Activated gamma-delta T cell treated with Interleukin-2 at 50 U/mL for 16 hours (primary cell): ENCODE measurements around the gene TOP1.

Experiments used
- DNase-seq: peaks from one replicate; pipeline ENCODE4 v3.0.0-alpha.2; 2020

The TOP1 gene

DNA sequence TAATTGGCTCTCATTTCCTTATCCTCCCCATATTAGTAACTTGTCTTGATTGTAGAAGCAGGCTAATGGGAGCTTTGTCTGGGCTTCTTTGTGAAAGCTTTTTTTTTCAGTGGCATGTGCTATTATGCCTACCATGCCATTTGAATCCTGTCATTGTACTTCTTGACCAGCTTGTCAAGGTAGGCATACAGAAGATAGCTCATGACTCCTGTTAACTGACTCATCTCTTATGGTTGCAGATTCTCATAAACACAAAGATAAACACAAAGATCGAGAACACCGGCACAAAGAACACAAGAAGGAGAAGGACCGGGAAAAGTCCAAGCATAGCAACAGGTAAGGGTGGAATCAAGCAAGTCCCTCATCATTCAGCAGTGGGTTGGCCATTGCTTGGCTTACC, 32.5 kb downstream of the TOP1 start:
- DNase-seq = no peak

DNA sequence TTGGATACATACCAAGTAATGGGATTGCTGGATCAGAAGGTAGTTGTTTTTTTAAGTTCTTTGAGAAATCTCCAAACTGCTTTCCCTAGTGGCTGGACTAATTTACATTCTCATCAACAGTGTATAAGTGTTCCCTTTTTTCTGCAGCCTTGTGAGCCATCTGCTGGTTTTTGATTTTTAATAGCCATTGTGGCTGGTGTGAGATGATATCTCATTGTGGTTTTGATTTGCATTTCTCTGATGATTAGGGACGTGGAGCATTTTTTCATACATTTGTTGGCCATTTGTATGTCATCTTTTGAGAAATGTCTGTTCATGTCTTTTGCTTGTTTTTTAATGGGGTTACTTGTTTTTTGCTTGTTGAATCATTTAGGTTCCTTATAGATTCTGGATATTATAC, 34.8 kb downstream of the TOP1 start:
- no peak for DNase-seq

DNA sequence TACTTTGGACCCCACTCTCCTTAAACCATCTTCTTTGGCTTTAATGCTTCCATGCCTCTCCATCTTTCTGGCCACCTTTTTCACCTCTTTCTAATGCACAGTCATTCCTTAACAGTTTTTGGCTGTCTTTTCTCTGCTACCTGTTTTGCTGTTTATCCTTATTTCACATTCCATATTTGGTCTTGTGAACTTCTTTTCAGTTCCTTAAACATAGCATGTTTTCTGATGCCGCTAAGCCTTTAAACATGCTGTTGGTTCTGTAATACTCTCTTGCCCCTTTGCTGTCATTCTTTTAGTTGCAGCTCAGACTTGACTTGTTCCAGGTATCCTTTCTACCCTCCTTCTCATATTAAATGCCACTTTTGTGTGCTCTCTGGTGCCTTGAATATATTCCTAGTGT, 35.8 kb downstream of the TOP1 start:
- no peak for DNase-seq

DNA sequence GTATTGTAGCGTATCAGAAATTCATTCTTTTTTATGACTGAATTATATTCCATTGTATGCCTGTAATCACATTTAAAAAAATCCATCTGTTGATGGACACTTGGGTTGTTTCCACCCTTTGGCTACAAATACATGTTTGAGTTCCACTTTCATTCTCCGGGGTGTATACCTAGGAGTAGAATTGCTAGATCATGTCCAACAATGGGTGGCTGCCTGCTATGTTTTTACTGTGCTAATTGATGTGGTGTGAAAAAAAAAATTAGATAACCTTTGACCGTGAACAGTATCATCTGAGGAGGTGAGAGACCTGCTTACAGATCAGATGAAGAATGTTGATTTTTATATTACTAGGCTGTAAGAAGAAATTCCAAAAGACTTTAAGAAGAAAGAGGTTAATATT, 37.1 kb downstream of the TOP1 start:
- no peak for DNase-seq

DNA sequence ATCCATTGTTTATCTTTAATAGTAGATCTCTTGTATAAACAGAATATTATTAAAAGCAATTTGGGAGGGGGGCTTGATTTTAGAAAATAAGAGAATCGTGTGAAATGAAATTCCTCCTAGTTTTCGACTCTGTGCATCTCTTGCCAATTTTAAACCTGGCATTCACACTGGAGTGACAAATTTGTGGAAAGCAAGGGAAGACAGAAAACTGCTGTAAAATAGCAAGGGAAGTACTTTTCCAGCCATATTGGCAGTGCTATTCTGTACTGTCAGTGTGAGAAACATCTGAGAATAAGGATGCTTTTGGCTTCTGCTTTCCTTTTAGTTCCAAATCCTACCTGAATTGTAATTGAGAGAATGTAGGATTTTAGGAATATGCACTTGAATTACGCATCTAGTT, 40.2 kb downstream of the TOP1 start:
- no peak for DNase-seq

DNA sequence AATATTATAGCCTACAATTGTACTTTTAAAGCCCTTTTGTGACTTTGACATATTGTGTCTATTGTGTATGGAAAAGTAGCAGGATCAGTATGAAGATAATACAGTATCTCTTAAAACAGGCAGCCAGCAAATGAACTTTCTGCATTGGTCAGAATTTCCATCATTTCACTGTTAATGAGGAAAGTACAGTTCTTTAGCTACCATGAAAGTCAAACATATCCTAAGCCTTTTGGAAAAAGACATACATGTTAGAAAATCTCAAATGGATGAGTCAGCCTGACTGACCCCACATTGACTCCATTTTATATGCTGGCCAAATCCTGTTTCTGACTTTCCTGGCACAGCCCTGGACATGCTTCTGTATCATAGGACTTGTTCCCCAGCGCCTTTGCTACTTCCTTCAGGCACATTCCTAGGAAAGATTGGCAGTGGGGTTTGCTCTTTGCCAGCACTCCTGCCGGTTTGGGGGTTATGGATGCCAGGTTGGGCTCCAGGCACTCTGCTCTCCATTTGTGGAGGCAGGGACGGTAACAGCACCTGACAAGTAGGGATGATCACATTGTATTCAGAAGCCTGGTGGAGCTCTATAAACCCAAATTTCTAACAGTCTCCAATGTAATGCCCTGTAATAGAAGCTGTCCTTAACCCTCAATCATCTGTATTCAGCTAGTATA, 43.7 kb downstream of the TOP1 start:
- DNase-seq = no peak

DNA sequence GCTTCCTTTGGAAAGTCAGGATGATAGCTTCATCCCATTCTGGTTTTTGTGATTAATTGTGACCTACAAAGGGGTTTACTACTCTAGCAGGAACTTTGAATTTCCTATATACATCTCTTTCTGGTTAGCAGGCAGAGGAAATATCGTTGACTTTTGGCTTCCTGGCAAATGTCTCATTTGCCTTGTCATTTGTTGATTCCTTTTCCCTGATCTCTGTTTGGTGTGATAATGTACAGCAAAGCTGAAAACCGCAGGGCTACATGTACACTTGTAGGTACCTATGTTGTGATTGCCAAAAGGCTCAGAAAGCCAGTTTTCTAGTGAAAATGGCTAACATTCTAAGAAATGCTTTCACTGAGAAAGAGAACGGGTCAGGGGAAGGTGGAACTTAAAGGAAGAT, 44.3 kb downstream of the TOP1 start:
- no peak for DNase-seq

DNA sequence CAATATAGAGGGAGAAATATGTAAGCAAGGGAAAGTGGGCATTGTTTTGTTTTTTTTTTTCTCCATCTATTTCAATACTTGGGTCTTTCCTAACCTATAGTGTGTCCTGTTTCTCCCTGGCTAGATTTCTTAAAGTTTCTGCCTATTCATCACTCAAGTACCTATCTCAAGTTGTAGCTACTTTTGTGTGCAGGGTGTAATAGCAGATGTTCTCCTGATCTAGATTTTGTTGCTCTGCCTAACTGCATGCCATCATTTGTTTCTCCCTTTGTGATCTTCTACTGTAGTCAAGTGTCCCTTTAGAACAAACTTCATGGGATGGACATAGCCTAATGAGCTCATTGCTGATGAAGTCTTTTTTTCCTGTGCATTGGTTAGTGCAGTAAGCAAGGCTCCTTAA, 45.8 kb downstream of the TOP1 start:
- DNase-seq = no peak

DNA sequence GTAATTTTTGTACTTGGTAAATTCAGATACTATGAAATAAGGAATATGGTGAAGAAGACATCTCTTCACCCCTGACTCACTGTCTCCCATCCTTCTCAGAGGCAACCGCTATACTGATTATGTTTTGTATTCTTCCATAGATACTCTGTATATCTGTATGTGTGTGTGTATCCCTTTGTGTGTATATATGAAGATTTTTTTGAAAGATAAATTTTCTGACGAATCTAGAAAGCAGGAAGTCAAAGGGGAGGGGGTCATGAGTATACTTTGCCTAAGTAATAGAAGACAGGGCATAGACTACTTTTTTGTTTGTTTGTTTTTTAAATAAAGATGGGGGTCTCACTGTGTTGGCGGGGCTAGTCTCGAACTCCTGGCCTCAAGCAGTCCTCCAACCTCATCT, 48.2 kb downstream of the TOP1 start:
- no peak for DNase-seq

DNA sequence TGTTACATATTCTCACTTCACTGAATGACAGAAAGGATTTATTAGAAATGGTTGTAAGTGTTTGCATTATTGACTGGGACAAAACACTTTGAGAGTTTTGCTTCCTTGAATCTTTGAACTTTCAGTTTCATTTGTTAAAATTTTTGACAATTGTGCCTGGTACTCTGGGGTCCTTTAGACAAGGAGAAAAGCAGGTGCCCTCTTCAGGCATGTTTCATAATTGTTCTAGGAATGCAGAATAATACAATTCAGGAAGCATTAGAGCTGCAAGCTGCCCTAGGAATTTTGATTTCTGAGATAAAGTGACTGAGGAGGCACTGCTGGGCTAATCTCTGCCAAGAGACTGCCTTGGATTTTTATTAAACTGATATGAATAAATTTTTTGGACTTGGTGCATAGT, 49.7 kb downstream of the TOP1 start:
- no peak for DNase-seq

DNA sequence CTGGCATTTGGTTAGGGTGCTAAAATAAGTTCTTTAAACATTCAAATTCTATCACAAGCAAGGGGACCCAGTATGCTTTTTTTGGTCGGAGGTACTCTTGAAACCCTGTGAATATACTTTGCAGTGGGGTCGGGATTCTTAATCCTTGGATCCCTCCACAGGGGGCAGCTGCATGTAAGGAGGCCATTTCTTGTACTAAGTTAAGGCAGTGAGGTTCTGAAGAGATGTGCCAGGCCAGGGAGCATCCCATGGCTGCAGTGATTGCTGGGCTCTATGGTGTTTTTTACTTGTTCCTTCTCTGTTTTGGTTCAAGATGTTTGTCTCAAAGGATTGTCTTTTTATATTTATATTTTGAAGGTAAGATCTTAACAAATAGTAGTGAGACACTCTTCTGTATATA, 50.4 kb downstream of the TOP1 start:
- DNase-seq = no peak

DNA sequence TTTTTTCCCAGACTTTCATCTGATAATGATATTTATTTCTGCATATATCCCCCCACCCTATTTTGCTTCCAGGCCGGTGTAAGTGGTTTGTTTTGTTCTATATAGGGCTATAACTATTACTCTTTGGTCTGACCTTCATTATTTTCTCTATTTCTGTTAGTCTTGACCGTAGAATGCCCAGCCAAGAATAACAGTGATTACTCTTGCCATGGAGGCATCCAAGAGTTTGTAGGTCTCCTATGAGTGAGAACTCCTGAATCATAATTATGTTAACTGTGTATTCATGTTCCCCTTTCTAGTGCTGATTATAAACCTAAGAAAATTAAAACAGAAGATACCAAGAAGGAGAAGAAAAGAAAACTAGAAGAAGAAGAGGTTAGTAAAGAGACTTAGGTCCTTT, 52.2 kb downstream of the TOP1 start:
- DNase-seq = no peak

DNA sequence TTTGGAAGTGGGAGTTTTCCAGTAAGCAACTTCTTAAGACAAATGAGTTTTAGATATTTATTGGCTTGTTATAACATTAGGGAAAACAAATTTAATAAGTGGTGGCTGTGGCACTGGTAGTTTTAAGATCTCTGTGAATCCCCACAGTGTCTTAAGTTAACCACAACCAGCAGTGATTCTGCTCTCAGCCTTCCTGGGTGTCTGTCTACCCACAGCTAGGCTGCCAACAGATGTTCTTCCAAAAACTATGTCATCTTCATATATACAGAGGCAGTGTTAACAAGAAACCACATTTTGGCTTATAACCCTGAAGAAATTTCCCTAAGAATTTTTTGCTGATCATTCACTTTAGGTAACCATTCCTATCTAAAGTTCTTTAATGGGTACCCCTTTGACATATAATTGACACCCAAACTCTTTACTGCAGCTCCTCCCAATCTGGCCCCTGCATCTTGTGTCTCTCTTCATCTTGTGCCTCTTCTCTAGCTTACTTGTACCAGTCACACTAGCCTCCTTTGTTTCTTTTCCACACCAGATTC, 52.7 kb downstream of the TOP1 start:
- no peak for DNase-seq

DNA sequence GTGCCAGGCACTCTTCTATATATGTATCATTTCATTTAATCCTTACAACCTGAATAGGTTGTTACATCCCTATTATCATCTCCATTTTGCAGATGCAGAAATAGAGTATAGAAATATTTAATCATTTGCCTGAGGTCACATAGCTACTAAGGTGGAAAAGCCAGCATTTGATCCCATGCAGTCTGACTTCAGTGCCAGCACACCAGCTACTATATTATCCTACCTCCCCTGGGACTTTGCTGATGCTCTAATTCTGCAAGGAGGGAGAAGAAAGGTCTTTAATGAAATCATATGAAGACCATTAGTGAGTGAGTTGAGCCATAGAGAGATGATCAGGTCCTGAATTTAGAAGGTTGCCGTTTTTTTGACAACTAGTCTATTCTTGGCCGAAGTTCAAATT, 53.7 kb downstream of the TOP1 start:
- no peak for DNase-seq

DNA sequence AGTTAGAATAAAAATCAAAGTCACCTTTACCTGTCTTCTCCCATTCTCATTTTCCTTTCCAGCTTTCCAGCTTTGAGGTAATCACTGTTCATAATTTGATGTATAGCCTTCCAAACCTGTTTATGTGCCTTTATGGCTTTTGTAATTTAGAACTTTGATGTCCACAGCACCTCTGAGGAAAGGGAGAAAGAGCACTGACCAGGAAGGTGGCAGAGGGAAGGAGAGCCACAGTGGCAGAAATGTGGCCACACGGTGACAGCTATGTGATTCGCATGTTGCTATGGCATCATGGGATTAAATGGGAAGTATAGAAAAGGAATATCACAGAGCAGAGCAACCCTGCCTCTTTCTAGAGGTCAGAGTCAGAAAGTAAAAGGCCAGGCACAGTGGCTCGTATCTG, 57.0 kb downstream of the TOP1 start:
- no peak for DNase-seq

DNA sequence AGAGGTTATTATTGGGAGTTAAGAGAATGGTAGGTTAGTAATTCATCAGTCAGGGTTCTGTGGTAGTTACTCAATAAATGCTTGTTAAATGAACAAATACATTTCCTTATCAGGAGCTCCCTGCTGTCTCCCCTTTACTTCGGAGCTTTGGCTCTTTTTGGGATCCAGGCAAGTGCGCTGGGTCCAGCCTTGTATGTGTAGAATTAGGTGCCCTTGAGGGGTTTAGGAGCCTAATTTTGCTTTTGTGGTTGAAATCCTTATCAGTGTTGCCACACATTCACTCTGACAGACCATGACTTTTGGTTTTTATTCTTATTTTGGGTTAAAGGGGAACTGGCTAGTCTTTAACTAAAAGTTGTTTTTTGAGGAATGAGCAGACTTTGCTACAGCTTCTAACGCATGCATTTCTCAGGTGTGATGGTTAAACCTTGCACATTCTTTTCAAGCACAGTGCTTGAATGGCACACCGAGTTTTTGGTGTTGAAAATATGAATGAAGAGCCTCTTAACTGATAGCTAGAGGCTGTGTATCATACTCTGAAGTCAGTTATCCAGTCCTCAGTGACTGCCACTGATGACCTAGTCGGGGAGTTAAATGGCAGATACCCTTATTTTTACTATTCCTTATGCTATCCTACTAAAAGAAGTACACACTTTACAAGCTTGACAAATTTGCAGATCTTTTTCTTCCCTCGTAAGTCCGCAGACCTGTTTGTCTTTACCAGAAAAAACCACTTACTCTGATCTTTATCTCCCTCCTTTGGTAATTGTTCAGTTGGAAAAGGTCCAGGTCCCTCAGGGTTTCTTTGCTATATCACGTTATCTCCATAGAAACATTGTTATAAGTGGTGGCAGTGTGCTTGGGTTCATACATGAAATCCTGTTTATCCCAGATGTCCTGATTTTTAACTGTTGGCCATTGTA, 58.0 kb downstream of the TOP1 start:
- no peak for DNase-seq

DNA sequence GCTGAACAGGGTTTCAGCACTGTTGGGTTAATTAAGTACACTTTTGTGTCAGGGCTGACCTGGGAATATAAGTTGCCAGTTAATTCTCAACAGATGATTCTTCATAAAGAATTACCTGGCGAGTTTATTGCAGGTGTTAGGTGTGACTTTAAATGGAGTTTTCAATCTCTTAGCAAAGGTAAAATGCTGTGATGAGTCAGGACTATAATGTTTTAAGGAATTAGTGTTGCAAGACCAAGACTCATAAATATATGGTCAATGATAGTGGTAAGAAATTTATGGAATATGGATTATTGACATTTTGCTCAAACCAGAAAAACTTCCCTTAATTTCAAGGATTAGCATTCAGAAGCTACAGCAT, 58.7 kb downstream of the TOP1 start:
- no peak for DNase-seq

DNA sequence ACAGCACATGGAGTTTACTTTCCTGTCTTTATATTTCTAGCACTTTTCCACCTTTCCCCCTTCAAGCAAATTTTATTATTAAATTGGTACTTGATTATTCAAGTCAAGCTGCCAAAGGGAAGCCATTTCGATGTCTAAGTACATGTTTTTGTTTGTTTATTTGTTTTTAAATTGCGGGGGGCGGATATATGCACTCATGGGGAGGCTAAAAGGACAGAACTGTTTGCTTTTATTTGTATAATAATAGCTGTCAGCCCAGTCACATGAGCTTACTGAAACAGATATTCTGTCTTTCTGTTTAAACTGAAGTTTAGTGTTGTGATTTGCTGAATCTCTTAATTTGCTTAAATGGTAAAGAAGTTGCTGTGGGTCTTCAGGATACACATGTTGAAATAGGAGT, 59.2 kb downstream of the TOP1 start:
- no peak for DNase-seq

DNA sequence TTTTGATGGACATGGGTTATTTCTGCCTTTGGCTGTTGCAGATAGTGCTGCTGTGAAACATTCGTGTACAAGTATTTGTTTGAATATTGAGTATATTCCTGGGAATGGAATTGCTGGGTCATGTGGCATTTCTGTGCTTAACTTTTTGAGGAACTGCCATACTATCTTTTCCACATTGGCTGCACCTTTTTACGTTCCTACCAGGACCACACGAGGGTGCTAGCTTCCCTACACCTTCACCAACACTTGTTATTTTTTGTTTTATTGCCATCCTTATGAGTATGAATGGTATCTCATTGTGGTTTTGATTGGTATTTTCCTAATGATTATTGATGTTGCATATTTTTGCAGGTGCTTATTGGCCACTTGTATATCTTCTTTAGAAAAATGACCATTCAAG, 60.9 kb downstream of the TOP1 start:
- no peak for DNase-seq

DNA sequence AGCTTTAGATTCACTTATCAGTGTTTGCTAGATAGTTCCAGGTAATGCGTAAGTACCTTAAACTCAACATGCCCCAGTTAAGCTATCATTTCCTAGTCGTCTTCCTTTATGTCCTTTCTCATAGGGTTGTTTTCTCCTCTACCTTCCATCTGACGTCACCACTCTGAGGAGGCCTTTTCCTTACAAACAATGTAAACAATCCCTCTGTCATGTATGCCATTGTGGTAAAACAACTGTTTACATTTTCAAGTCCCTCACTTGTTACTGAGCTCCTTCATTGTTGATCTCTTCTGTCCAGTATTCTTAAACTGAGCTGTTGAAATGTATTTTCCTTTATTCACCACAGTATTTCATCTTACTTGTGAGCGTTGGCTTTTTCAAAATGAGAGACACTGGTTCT, 63.3 kb downstream of the TOP1 start:
- no peak for DNase-seq

DNA sequence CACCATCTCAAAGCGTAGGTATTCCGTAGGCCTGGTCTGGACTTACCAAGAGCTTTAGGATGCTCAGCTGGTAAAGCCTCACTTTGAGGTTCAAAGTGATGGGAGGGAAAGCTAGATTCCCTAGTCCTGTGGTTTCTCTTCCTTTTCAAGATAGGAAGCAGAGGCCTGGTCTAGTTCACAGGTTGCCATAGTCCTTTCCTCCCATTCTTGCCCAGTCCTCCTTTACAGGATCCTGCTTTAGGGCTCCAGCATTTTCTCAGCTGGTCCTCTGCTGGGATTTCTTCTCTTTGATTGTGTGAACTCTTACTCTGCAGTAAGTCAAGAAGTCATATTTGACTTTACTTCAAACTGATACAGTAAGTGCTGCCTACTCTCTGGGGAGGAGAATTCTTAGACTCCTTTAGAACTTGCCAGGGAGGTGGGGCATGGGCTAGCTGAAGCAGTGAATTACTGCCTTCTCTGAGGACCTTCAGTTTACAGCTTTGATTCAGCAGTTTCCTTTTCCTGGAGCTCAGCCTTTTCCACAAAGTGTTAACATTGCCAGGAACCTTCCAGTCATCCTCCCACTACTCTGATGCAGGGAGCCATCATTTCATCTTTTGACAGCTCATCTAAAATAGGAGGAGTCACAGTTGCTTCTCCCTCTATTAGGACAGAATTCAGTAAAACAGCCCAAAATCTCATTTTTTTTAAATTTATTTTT, 65.9 kb downstream of the TOP1 start:
- DNase-seq = no peak

DNA sequence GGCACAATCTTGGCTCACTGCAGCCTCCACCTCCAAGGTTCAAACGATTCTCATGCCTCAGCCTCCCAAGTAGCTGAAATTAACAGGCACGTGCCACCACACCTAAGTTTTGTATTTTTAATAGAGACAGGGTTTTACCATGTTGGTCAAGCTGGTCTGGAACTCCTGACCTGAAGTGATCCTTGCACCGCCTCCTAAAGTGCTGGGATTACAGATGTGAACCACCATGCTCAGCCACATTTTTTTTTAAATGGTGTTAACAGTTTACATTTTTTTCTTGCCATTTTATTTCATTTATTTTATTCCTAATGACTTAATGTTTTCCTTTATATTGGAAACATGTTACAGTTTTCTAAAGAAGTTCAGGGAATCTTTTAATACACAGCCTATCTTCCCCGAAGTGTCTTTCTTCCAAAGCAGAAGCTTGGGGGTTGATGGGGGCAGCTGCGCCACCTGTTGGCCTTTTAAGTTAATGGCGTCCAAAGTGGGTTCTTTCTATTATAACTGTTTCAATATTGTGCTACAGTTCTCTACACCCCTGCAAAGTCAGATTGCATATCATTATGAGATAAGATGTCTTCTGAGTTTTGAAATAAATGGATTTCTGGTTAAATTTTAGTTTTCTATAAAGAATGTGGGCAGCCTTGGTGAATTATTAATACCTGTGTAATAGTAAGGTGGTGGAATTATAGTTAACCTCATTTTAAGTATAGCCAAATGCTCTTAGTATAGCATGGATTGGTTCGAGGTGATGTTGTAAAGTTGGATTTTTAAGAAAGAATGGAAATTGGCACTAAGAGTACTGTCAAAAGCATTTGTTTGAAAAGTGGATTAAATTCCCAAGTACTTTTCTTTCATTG, 66.7 kb downstream of the TOP1 start:
- peak; percentile 55 for DNase-seq
